HEK293 (cell line): ENCODE results near the gene SPECC1.

Experiments
- ZSCAN30 ChIP-seq: fragments of 450-650 bp; IDR thresholded peaks from 2 replicates; pipeline ENCODE4 v1.5.1; 2018; ENCODE audit warnings: missing biosample characterization, mild to moderate bottlenecking, missing genetic modification characterization, moderate library complexity
- TF ChIP-seq, protein P1 (sequence below): fragments of 450-650 bp; formaldehyde crosslinking; IDR thresholded peaks from 2 replicates; pipeline ENCODE4 v1.5.1; 2016; ENCODE audit warnings: missing biosample characterization, missing genetic modification characterization

GRCh38 chr17:20270369-20270768, 261.2 kb downstream of the SPECC1 start:
- TF ChIP-seq, protein P1, sequence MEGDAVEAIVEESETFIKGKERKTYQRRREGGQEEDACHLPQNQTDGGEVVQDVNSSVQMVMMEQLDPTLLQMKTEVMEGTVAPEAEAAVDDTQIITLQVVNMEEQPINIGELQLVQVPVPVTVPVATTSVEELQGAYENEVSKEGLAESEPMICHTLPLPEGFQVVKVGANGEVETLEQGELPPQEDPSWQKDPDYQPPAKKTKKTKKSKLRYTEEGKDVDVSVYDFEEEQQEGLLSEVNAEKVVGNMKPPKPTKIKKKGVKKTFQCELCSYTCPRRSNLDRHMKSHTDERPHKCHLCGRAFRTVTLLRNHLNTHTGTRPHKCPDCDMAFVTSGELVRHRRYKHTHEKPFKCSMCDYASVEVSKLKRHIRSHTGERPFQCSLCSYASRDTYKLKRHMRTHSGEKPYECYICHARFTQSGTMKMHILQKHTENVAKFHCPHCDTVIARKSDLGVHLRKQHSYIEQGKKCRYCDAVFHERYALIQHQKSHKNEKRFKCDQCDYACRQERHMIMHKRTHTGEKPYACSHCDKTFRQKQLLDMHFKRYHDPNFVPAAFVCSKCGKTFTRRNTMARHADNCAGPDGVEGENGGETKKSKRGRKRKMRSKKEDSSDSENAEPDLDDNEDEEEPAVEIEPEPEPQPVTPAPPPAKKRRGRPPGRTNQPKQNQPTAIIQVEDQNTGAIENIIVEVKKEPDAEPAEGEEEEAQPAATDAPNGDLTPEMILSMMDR (tag by site-specific recombination), result no peak
- no peak for TF ChIP-seq ZSCAN30
